ENCODE data around the gene CCNI.
"Not testable (repeated sequence)": the region's sequence is repeated elsewhere in the genome, so short reads cannot be mapped to it uniquely, and the experiment has no call there.

CCNI gene

GRCh38 chr4:77087027-77087426 is 11.2 kb upstream of the CCNI start:
- in situ Hi-C loops (cut with HindIII; ENCODE audit: low pct_ligation_motif_present, low pct_unique_long_range_greater_than_20kb, low sequenced_read_pairs) = loop anchor here (25.0 kb wide), 1 partner anchor 100 kb away; no protein-coding TSS in a partner anchor
- DNase-seq = not testable (repeated sequence)

GRCh38 chr4:77084019-77084639 is 8.3 kb upstream of the CCNI start:
- in situ Hi-C loops (cut with HindIII; ENCODE audit: low pct_ligation_motif_present, low pct_unique_long_range_greater_than_20kb, low sequenced_read_pairs) = loop anchor here (25.0 kb wide), 1 partner anchor 103 kb away; no protein-coding TSS in a partner anchor
- no peak for DNase-seq

- no peak for DNase-seq
- in situ Hi-C loops (cut with HindIII; ENCODE audit: low pct_ligation_motif_present, low pct_unique_long_range_greater_than_20kb, low sequenced_read_pairs) = loop anchor here (25.0 kb wide), 1 partner anchor 104 kb away; no protein-coding TSS in a partner anchor
These were observed 7.3 kb upstream of the CCNI start for GRCh38 chr4:77082886-77083608.

GRCh38 chr4:77080806-77081205 is 5.0 kb upstream of the CCNI start:
- in situ Hi-C loops (cut with HindIII; ENCODE audit: low pct_ligation_motif_present, low pct_unique_long_range_greater_than_20kb, low sequenced_read_pairs) = loop anchor here (25.0 kb wide), 1 partner anchor 106 kb away; no protein-coding TSS in a partner anchor

GRCh38 chr4:77079281-77079680 is 3.5 kb upstream of the CCNI start:
- no peak for DNase-seq
- in situ Hi-C loops (cut with HindIII; ENCODE audit: low pct_ligation_motif_present, low pct_unique_long_range_greater_than_20kb, low sequenced_read_pairs) = loop anchor here (25.0 kb wide), 1 partner anchor 108 kb away; no protein-coding TSS in a partner anchor

More at GRCh38 chr4:77080806-77081205, 5.0 kb upstream of the CCNI start:
- not testable (repeated sequence) for DNase-seq

- in situ Hi-C loops (cut with HindIII; ENCODE audit: low pct_ligation_motif_present, low pct_unique_long_range_greater_than_20kb, low sequenced_read_pairs) = loop anchor here (25.0 kb wide), 1 partner anchor 109 kb away; no protein-coding TSS in a partner anchor
- DNase-seq = no peak
These were observed 2.6 kb upstream of the CCNI start for GRCh38 chr4:77078401-77078800.

GRCh38 chr4:77076889-77077635 is 1.3 kb upstream of the CCNI start:
- in situ Hi-C loops (cut with HindIII; ENCODE audit: low pct_ligation_motif_present, low pct_unique_long_range_greater_than_20kb, low sequenced_read_pairs) = loop anchor here (25.0 kb wide), 1 partner anchor 110 kb away; no protein-coding TSS in a partner anchor
- DNase-seq = no peak

- in situ Hi-C loops (cut with HindIII; ENCODE audit: low pct_ligation_motif_present, low pct_unique_long_range_greater_than_20kb, low sequenced_read_pairs) = loop anchor here (25.0 kb wide), 1 partner anchor 112 kb away; no protein-coding TSS in a partner anchor
- DNase-seq = peak; percentile 62
These were observed 571 bp downstream of the CCNI start for GRCh38 chr4:77074981-77075855.

- in situ Hi-C loops (cut with HindIII; ENCODE audit: low pct_ligation_motif_present, low pct_unique_long_range_greater_than_20kb, low sequenced_read_pairs) = no loop called here
- no peak for DNase-seq
These were observed 1.4 kb downstream of the CCNI start for GRCh38 chr4:77074381-77074831.

GRCh38 chr4:77073981-77074380 is 1.8 kb downstream of the CCNI start:
- DNase-seq = no peak

GRCh38 chr4:77073106-77073809 is 2.5 kb downstream of the CCNI start:
- in situ Hi-C loops (cut with HindIII; ENCODE audit: low pct_ligation_motif_present, low pct_unique_long_range_greater_than_20kb, low sequenced_read_pairs) = no loop called here
- no peak for DNase-seq

More at GRCh38 chr4:77073981-77074380, 1.8 kb downstream of the CCNI start:
- in situ Hi-C loops (cut with HindIII; ENCODE audit: low pct_ligation_motif_present, low pct_unique_long_range_greater_than_20kb, low sequenced_read_pairs) = no loop called here

GRCh38 chr4:77072195-77072753 is 3.5 kb downstream of the CCNI start:
- no peak for DNase-seq
- in situ Hi-C loops (cut with HindIII; ENCODE audit: low pct_ligation_motif_present, low pct_unique_long_range_greater_than_20kb, low sequenced_read_pairs) = no loop called here

GRCh38 chr4:77069514-77069913 is 6.3 kb downstream of the CCNI start:
- in situ Hi-C loops (cut with HindIII; ENCODE audit: low pct_ligation_motif_present, low pct_unique_long_range_greater_than_20kb, low sequenced_read_pairs); DNase-seq: not testable (repeated sequence)

- in situ Hi-C loops (cut with HindIII; ENCODE audit: low pct_ligation_motif_present, low pct_unique_long_range_greater_than_20kb, low sequenced_read_pairs) = no loop called here
- DNase-seq = no peak
These were observed 10.4 kb downstream of the CCNI start for GRCh38 chr4:77065382-77065781.

GRCh38 chr4:77062856-77063255 is 12.9 kb downstream of the CCNI start:
- no peak for DNase-seq
- in situ Hi-C loops (cut with HindIII; ENCODE audit: low pct_ligation_motif_present, low pct_unique_long_range_greater_than_20kb, low sequenced_read_pairs) = no loop called here

- DNase-seq = peak; percentile 65
- in situ Hi-C loops (cut with HindIII; ENCODE audit: low pct_ligation_motif_present, low pct_unique_long_range_greater_than_20kb, low sequenced_read_pairs) = no loop called here
These were observed 23.4 kb downstream of the CCNI start for GRCh38 chr4:77052352-77052751.

- DNase-seq = no peak
- in situ Hi-C loops (cut with HindIII; ENCODE audit: low pct_ligation_motif_present, low pct_unique_long_range_greater_than_20kb, low sequenced_read_pairs) = no loop called here
These were observed 24.8 kb downstream of the CCNI start for GRCh38 chr4:77050962-77051361.
